ENCODE measurements around the gene MED31. TPM values are rescaled to one million over a fixed set of nuclear protein-coding genes. Genes with fewer than 3 reads are reported as not detected.

The MED31 gene
- total RNA-seq, 1 donor: 5.4 TPM

DNA sequence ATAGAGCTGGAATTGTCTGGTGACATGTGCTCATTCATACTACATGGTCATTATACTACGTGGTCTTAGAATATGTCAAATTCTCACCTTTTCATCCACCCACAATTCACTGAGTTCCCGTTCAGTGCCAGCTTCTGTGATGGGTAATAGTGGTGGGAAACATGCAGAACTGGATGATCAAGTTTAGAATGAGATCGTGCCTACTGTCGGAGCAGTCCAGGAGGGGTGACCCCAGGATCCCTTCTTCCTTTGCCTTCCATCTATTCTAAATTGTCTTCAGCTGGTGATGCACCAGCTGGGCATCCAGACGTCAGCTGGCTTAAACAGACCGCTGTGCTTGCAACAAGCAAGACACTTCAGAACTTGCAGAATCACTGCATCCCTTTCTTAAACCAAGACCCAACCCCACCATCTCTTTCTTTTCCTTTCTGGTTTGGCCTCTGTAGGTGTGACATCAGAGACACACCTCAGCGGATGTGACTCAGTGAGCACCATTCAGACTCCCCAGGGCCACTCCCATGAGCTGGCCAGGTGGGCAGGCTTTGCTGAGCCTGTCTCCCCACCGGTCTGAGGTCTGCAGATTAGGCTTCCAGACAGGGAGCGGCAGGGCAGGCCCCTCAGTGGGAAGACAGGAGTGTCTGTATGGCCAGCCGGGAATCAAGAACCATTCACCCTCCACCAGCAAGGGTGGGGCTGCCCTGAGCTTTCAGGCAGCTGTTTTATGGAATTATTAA, 18.2 kb upstream of the MED31 start:
- Histone ChIP-seq H3K4me2 (ENCODE audit: insufficient read depth, low read length) (no peak overlapping the region), H4K20me1 (ENCODE audit: insufficient read depth, low read length) (no peaks in the 10 kb centered on the region), H3K27ac (ENCODE audit: low read depth, low read length) (no peak overlapping the region), H3K4me3 (ENCODE audit: insufficient read depth, low read length) (no peak overlapping the region), H3K4me1 (ENCODE audit: insufficient read depth, low read length) (no peaks in the 10 kb centered on the region), H3K9me3 (ENCODE audit: low read depth, low read length) (no peaks in the 10 kb centered on the region), H3K27me3 (ENCODE audit: insufficient read depth, low read length) (peaks cover 21% of the 10 kb centered on the region), H3K36me3 (ENCODE audit: insufficient read depth, low read length) (no peaks in the 10 kb centered on the region), H3K79me2 (ENCODE audit: insufficient read depth, low read length) (no peaks in the 10 kb centered on the region), H2AFZ (ENCODE audit: low read length) (no peak overlapping the region)
- TF ChIP-seq, protein P1, sequence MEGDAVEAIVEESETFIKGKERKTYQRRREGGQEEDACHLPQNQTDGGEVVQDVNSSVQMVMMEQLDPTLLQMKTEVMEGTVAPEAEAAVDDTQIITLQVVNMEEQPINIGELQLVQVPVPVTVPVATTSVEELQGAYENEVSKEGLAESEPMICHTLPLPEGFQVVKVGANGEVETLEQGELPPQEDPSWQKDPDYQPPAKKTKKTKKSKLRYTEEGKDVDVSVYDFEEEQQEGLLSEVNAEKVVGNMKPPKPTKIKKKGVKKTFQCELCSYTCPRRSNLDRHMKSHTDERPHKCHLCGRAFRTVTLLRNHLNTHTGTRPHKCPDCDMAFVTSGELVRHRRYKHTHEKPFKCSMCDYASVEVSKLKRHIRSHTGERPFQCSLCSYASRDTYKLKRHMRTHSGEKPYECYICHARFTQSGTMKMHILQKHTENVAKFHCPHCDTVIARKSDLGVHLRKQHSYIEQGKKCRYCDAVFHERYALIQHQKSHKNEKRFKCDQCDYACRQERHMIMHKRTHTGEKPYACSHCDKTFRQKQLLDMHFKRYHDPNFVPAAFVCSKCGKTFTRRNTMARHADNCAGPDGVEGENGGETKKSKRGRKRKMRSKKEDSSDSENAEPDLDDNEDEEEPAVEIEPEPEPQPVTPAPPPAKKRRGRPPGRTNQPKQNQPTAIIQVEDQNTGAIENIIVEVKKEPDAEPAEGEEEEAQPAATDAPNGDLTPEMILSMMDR (IDR thresholded peaks at IDR 0.05; ENCODE audit: extremely low read depth, low read depth, low read length): no peak
- no peak for DNase-seq (ENCODE audit: insufficient read length, low spot score, missing footprints)

DNA sequence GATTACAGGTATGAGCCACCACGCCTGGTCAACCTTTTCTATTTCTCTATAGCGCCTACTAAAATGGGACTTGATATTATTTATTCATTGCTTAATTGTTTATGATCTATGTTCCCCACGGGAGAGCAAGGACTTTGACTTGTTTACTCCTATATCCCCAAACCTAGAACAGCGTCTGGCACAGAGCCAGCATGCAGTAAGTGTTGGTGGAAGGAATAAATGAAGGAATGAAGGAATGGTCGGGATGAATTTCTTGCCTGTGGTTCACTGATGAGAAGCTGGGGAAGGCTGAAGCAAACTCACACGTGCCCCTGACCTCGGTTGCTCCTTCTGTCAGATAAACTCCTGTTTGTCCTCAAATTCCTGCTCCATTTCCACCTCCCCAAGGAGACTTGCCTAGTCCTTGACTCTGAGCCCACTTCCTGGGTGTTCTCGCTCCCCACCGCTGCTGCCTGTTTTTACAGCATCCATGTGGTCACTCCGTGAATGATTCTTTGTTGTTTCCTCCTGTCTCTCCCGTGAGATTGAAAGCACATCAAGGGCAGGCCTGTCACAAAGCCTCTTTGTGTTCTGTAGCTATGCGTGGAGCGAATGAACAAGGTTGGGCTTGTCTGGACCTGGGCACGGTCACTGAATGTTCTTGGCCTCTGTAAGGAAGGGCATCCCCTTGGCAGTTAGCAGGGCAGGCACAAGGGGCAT, 17.5 kb upstream of the MED31 start:
- Histone ChIP-seq H3K4me3 (ENCODE audit: insufficient read depth, low read length) (no peak overlapping the region), H2AFZ (ENCODE audit: low read length) (no peak overlapping the region), H3K36me3 (ENCODE audit: insufficient read depth, low read length) (no peaks in the 10 kb centered on the region), H3K79me2 (ENCODE audit: insufficient read depth, low read length) (no peaks in the 10 kb centered on the region), H3K9me3 (ENCODE audit: low read depth, low read length) (no peaks in the 10 kb centered on the region), H3K4me2 (ENCODE audit: insufficient read depth, low read length) (no peak overlapping the region), H3K27ac (ENCODE audit: low read depth, low read length) (no peak overlapping the region), H3K4me1 (ENCODE audit: insufficient read depth, low read length) (no peaks in the 10 kb centered on the region), H3K27me3 (ENCODE audit: insufficient read depth, low read length) (peaks cover 24% of the 10 kb centered on the region), H4K20me1 (ENCODE audit: insufficient read depth, low read length) (no peaks in the 10 kb centered on the region)
- TF ChIP-seq, protein P1 (IDR thresholded peaks at IDR 0.05; ENCODE audit: extremely low read depth, low read depth, low read length): no peak
- no peak for DNase-seq (ENCODE audit: insufficient read length, low spot score, missing footprints)

DNA sequence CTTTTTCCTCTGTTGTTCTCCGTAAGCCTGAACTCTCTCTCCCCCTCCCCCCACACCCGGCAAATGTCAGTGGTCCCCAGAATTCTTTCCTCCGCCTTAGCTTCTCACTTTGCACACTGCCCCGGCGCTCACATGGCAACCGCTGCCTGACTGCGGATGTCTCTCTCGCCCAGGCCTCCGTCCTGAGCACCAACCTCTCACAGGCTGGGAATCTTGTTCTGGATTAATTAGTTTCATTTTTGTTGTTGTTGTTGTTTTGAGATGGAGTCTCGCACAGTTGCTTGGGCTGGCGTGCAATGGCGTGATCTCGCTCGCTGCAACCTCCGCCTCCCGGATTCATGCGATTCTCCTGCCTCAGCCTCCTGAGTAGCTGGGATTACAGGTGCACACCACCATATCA, 16.8 kb upstream of the MED31 start:
- no peak overlapping the region for H3K27ac ChIP-seq (ENCODE audit: low read depth, low read length)
- TF ChIP-seq, protein P1 (IDR thresholded peaks at IDR 0.05; ENCODE audit: extremely low read depth, low read depth, low read length): no peak
- no peak overlapping the region for H3K4me3 ChIP-seq (ENCODE audit: insufficient read depth, low read length)
- no peaks in the 10 kb centered on the region for H4K20me1 ChIP-seq (ENCODE audit: insufficient read depth, low read length)
- no peaks in the 10 kb centered on the region for H3K4me1 ChIP-seq (ENCODE audit: insufficient read depth, low read length)
- peaks cover 28% of the 10 kb centered on the region for H3K27me3 ChIP-seq (ENCODE audit: insufficient read depth, low read length)
- no peak for DNase-seq (ENCODE audit: insufficient read length, low spot score, missing footprints)
- no peak overlapping the region for H2AFZ ChIP-seq (ENCODE audit: low read length)
- H3K4me2 ChIP-seq (ENCODE audit: insufficient read depth, low read length): no peak overlapping the region
- H3K9me3 ChIP-seq (ENCODE audit: low read depth, low read length): no peaks in the 10 kb centered on the region
- H3K79me2 ChIP-seq (ENCODE audit: insufficient read depth, low read length): no peaks in the 10 kb centered on the region
- H3K36me3 ChIP-seq (ENCODE audit: insufficient read depth, low read length): no peaks in the 10 kb centered on the region

DNA sequence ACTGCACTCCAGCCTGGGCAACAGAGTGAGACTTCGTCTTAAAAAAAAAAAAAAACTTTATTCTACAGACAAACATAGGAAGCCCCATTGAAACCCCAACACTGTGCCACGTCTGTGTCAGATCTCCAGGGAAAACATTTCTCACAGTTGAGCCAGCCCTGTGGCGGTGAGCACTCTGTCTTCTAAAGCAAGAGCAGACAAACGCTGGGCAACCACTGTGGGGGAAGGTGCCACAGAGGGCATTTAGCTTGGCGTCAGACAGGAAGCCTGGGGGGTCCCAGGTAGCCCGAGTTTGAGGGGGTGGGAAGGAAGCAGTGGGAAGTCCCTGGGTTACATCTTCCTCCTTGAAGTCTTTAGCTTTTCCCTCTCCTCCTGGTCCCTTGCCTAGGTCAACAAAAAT, 16.1 kb upstream of the MED31 start:
- no peak overlapping the region for H2AFZ ChIP-seq (ENCODE audit: low read length)
- H3K4me3 ChIP-seq (ENCODE audit: insufficient read depth, low read length): no peak overlapping the region
- no peak for DNase-seq (ENCODE audit: insufficient read length, low spot score, missing footprints)
- TF ChIP-seq, protein P1 (IDR thresholded peaks at IDR 0.05; ENCODE audit: extremely low read depth, low read depth, low read length): no peak
- H3K27ac ChIP-seq (ENCODE audit: low read depth, low read length): no peak overlapping the region
- no peaks in the 10 kb centered on the region for H3K4me1 ChIP-seq (ENCODE audit: insufficient read depth, low read length)
- no peaks in the 10 kb centered on the region for H3K9me3 ChIP-seq (ENCODE audit: low read depth, low read length)
- no peaks in the 10 kb centered on the region for H3K79me2 ChIP-seq (ENCODE audit: insufficient read depth, low read length)
- H3K27me3 ChIP-seq (ENCODE audit: insufficient read depth, low read length): peaks cover 32% of the 10 kb centered on the region
- no peaks in the 10 kb centered on the region for H3K36me3 ChIP-seq (ENCODE audit: insufficient read depth, low read length)
- H4K20me1 ChIP-seq (ENCODE audit: insufficient read depth, low read length): no peaks in the 10 kb centered on the region
- no peak overlapping the region for H3K4me2 ChIP-seq (ENCODE audit: insufficient read depth, low read length)

All from osteoblast (primary cell).